NCI-H446 treated with DMSO at 0.1 percent for 48 hours (cell line): ENCODE results near the gene MINAR2.

Experiments used
- DNase-seq: peaks from one replicate; lab custom pipeline; 2025; lab: John Stamatoyannopoulos, UW

Gene MINAR2, protein sequence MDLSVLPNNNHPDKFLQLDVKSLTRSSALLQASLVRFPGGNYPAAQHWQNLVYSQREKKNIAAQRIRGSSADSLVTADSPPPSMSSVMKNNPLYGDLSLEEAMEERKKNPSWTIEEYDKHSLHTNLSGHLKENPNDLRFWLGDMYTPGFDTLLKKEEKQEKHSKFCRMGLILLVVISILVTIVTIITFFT

DNA sequence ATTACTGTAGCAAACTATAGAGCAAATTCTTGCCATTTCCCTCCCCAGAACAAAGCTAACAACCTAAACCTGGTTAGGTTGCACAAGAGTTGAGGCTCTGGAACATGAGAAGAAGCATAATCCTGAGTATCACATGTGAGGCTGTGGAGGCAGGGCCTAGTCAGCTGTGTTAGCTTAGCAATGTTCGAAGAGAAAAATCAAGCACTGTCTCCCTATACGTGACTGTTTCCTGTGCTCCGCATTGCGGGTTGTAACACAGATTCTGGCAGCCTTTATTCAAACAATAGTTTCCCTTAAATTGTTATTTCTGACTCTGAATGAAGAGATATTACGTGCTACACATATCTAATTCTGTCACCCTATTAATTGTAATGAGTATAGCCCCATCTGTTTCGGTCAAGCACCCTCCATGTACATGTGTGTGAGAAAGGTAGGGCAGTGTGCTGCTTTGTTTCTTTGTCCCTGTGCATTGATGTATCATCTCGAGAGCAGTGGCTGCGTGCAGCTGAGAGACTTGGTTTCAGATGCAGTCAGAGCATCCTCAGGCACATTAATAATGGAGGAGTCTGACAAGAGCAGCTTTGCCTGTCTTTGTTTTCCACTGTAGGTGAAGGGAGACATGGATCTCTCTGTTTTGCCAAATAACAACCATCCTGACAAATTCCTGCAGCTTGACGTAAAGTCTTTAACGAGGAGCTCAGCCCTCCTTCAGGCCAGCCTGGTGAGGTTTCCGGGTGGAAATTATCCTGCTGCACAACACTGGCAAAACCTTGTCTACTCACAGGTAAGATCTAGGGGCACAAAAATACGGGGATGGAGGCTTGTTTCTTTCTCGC, at the start of gene MINAR2:
TSS of gene MINAR2 (plus strand) at position 523 of the 836 bp plus-strand sequence. CDS start at position 620, 97 bp downstream.
- no peak for DNase-seq

DNA sequence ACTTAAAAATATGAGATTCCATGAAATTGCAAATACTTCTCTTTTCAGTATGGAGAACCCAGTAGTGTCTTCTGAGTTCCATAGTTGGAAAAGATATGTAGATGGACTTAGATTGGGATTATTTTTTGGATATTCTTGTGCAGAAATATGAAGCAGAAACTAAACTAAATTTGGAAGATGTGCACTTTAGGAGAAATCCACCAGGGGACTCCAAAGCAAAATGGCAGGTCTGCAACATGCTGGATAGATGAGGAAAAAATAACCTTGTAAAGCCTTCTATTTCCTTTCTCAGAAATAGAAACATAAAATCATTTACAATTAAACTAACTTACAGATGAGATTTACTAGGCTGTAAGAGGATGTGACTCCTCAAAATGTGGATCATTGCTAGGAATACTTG, 49.2 kb upstream of the MINAR2 start:
- DNase-seq, result no peak

DNA sequence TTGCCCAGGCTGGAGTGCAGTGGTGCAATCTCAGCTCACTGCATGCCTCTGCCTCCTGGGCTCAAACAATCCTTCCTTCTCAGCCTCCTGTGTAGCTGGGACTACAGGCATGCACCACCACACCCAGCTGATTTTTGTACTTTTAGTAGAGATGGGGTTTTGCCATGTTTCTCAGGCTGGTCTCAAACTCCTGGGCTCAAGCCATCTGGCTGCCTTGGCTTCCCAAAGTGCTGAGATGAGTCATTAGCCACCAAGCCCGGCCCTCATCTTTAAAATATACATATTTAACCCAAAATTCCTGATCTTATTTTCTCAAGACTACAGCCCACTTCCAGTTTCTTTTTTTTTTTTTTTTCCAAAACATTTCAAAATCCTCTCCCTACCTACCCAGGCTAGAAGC, 31.7 kb upstream of the MINAR2 start:
- DNase-seq, result peak; percentile 15

DNA sequence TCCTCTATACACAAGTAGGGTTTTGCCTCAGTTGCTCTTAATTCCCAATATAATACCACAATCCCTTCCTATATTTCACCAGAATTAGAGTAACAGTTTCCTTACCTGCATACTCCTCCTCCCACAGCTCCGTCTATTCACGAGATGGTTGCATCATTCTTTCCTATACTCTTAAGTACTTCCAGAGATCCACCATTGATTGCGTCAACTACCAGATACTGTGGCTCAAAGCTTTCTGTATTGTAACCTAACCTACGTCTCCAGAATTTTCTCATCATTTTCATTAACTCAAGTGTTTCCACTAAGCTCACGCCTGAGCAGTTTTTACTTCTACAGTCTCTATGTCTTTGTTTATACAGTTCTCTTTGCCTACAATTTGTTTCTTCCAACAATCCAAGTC, 31.2 kb upstream of the MINAR2 start:
- no peak for DNase-seq

DNA sequence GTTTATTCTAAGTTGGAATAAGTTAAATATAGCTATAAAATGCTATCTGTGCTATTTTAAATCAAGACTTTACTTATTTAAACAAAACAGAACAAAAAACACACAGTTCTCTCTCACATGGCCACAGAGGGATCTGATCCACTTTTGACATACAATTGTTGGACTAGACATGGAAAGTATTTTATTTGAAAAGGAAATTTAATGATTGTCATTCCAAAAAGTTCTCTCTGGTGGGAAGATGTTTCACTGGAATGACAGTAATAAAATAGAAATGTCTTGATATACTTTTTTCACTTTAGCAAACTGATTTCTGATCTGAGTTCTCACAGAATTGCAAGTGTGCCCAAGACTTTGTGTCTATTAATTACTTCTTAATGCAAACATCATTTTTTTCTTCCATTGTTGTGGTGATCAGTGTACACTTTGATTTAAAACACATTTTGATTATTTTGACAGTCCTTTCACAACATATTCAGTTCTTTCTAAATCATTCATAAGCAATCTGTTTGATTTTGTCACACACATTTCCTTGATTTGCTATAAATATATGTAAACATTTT, 30.1 kb upstream of the MINAR2 start:
- no peak for DNase-seq

DNA sequence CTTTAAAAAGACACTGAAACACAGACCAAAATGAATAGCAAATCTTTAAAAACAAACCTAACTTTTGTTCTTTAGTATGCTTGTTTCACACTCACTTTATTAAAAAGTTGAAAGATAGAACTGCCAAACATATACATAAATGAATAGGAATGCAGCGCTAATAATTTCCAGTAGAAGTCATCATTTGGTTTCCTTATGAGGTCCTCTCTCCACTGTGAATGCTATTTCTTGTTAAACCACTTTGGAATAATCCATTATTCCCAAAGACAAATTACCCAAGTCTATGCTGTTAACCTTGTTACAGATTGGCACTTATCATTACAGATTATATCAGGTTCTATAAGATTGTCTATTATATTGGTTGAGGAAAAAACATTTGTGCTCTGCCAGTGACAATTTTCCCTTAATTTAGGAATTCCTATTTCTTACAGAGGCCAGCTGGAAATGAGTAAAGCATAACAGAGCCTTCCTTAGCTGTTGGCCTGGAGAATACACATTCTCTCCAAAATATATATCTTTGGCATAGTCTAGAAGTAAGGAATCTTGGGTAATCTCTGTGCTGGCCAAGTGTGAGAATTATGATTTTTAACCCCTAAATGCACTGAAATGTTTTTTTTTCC, 29.3 kb upstream of the MINAR2 start:
- peak; percentile 61 for DNase-seq

DNA sequence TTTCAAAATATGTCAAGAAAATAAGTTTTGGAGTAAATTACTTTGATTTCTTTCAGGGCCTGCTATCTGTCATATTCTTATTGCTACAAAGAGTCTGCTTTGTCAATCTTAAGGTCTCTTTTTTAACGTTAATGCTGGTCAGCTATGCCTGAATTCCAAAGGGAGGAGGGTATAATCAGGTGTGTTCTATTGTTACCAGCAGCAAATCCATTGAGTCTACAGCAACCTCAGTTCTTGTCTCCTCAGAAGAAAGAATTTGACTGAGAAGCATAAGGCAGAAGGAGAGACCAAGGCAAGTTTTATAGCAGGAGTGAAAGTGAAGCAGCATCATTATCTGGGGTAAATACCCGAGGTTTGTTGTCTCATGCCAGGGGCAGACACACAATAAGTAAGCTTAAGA, 23.7 kb upstream of the MINAR2 start:
- no peak for DNase-seq

DNA sequence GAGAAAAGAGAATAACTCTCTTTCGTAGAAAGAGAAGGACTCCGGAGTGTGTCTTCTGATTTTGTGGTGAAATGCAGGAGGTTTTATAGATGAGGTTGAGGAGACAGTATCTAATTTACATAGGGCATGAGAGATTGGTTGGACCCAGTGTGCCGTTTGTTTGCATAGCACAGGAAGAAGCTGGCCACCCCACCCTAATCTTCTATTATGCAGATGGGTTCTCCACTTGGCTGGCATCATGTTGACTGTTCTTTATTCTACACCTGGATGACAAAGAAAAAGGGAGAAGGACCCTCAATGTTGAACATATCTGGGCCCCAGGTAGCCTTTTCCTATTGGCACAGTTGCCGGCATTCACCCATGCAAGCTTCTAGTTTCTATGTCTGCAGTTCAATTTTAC, 23.2 kb upstream of the MINAR2 start:
- DNase-seq, result no peak

DNA sequence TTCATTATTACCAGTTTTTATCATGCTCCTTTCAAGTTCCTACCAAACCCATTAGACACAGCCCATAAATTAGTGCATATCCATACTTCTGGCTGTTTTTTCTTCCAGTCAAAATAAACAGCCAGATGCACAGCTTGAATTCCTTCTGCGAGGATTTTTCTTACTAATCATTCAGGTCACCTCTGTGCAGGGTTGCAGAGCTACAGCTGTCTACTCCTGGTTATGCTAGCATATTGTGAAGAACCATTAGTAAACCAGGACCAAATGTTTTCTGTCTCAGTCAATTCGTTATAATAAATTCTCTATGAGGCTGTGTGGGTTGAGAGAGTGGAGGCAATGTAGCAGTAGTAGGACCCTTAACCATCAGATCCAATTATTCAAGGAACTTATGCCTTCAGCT, 8.1 kb upstream of the MINAR2 start:
- DNase-seq, result no peak

DNA sequence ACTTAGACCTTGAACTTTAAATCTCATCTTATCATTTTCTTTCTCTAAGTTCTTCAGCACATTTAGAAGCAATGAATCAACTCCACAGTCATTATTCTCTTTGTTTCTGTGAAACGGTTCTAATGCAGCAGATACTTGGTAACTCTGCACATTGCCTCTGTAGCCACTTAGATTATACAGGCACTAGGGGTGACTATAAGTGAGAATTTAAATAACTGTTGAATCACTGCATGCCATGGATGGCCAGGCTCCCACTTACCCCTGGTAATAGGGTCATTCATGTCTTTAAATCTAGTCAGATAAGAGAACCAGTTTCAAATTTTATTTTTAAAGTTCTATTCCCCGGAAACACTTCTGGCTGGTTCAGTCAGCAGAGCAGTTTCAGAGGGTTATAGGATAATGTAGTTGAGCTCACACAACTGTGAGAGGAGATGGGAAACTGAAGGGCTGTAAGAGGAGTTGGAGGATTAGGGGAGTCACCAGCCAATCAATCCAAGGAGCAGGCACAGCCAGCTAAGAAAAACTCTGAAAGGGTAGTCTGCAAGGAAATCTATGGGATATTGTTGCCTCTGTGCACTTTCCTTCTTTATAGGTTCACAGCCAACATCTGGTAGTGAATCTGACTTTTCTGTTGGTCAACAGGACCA, 4.2 kb upstream of the MINAR2 start:
- no peak for DNase-seq

DNA sequence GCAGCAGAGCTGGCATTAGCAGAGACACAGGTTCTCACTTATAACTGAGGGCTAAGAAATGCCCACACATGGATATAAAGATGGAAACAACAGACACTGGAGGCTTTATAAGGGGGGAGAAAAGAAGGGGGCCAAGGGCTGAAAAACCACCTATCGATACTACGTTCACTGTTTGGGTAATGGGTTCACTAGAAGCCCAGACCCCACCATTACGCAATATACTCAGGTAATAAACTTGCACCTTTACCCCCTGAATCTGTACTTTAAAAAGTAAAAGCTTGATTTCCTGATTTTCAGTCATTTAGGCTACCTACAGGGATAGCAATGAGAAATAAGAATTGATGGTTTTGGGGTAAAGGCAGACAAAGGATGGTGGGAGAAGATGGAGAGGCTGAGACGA, 1.9 kb upstream of the MINAR2 start:
- no peak for DNase-seq

DNA sequence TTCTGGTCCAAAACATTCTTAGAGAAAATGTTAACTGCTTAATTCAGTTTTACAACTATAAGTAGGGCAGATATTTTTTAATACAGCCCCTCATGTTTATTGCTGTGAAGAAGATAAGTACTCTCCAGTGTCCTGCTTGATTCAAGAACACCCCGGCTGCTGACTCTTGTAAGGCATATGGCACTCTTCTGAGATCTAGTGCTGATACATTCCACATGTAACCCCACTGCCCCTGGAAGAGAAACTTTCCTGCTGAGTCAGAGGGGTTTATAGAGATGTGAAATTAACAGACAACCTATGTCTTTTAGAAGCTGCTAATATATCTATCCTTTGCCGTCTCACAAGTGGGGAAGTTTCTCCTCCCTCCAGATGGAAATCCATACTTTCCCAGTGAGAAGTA, 1.0 kb upstream of the MINAR2 start:
- DNase-seq, result no peak

DNA sequence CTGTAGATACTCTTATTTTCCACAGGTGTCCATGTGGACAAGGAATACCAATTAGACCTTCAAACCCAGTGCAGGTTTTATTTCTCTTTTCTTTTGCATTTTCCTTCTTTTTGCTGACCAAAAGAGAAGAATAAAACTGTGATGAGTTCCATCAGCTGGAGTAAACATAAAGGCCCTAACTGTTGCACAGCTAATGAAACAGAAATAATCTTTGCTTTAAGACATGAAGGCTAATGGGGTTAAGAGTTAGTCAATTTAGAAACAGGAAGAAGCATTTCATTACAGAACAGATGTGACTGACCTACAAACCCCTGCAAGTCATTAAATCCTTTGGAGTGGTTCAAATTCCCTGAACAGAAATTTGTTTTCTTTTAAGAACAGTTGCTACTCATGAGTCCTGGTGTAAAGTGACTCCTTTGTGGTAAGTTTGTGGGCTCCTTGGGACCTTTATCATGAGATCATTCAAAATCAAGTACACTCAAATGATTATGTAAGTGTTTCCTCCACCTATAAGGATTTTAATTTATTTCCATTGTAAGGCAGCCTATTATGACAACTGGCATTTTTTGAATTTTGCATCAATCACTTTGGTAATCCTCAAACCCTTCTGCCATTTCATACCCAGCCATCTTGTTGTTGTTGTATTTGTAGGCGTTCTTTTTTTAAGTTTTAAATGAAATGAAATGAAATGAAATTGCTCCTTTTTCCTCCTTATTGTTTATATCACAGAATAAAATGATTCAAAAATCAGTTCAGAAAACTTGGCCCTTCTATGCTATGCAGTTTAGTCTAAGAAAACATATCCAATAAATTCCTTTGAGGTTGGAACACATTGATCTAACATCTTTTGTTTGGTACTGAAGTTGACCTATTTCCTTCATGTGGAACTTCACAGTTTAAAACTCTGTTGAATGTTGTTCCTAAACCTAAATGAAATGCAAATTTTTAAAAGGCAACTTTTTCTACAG, 1.3 kb downstream of the MINAR2 start:
- DNase-seq, result no peak

DNA sequence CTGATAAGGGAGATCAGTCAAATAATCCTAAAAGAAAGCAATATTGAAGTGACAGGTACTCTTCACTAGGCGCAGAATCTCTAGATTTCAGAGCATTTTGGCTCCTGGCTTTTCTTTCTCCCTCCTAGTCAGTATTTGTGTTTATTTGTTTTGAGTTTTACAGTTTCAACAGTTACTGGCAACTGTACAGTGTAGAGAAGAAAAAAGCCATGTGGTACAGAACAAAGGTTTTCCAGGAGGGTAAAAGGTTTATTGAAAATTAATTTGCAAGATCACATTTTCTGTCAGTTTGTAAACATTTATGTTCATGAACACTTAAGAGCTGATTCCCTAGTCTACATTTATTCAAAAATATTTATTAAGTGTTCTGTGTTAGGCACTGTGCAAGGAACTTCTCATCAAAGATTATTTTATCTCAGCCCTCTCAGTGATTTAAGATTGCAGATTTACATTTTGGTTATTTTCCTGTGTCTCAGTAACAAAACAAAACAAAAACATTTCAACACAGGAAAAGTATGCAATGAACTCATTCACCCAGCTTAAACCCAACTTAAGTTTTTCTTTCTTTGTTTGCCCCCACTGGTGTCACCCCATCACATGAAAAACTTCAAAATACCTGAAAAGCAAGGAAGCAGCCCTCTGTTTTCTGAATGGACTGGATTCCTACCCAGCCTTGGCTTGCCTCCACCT, 12.9 kb downstream of the MINAR2 start:
- DNase-seq, result no peak

DNA sequence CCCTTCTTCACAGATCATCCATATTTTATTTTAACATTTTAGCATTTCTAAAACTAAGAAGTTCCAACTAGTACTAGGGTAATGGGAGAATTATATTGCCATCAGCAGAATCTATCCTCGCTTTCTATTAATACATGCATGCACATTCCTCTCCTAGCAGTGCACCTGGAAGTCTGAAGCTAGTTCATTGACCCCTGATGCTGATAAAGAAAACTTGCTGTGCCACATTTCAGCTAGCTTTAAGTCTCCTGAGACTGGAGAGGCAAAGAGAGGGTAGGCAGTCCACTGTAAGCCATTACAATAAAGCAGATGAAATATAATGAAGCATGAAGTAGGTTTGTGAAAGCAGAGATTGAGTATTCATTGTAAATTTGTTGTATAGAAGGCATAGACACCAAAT, 15.8 kb downstream of the MINAR2 start:
- DNase-seq, result no peak

DNA sequence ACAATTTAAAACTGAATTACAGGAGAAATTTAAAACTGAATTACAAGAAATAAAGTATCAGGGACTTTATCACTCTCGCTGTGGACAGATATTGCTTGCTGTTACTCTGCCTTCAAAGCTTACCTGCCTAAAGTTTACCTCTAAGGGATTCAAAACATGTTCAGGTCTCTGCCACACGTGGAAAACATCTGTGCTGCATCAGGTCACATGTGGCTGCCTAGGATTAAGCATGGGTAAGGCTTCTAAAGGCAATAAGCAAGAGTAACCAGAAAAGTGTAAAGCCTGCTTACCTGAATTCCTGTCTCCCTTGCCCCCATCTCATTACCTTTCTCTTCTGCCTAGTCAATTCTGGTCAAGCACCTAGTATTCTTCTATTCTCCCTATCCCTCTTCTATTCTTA, 18.9 kb downstream of the MINAR2 start:
- DNase-seq, result no peak

DNA sequence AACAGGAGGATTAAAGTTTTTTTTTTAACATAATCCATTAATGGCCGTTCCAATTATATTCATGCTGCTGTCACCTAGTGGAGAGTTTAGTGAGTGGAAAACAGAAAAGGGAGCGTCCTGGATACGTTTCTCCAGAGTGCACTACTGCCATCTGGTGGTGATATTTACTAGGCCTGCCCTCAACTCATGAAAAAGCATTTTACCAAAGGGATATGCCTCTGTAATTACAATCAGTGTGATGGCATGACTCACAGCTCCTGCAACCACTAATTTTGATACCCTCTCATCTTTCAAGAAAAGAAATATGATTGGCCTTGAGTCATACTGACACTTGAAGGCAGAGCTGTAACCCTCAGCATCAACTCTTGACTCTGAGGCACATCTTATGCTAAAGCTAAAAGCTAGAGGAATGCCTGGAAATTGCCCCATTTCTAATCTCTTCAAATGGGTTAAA, 20.1 kb downstream of the MINAR2 start:
- DNase-seq, result peak; percentile 64

DNA sequence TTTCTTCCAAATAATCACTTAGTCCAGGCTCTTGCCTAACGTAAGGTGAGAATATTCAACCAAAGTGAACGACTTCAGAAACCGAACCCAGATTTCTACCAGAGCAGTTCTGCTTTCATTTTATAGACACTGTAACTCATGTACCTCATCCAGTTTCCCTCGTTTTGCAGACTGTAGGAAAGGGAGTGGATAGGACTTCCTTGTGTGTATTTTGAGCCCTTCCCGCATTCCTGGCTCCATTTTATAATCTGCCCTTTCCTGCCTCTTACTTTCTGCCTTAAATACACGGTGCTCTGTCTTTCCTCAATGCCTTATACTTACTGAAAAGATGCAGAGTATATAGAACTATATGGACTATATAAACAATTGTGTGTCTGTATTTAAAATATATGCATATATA, 20.8 kb downstream of the MINAR2 start:
- DNase-seq, result no peak

DNA sequence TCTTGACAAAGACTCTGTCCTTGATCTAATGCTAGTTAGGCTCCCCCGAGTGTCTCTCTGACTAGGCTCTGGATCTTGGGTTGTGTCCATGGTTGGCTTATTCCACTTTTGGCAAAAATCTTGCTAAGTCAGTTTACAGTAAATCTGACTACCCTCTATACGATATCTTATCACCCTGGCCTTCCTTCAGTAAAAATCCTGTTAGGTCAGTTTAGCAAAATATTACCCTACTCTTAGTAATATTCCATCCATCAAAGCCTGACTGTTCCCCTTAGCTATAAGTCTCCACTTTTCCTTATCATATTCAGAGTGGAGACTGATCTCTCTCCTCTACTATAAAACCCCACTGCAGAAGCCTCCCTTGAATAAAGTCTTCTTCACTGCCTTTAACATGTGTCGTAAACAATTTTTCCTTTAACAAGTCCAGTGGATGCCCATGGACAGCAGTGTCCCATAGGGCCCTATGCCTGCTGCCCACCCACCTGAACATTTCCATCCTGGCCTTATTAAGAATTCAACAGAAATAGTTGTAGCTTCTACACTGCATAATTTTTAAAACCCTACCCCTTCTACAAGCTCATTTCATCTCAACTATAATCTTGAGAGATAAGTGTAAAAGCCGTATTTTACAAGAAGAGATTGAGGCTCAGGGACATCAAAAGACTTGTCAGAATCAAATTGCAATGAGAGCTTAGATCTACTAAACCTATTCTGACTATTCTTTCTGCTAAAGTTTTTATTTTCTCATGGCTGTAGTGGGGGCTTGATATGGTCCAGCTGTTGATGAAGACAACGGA, 22.3 kb downstream of the MINAR2 start:
- DNase-seq, result no peak
